ENCODE data around the gene RBM4.
"Not testable (repeated sequence)": the region's sequence is repeated elsewhere in the genome, so short reads cannot be mapped to it uniquely, and the experiment has no call there.

Gene RBM4

GRCh38 chr11:66617155-66617834 lies 21.2 kb upstream of the RBM4 start:
- DNase-seq = peak; percentile 43 to 67

GRCh38 chr11:66619080-66619554 lies 19.4 kb upstream of the RBM4 start:
- DNase-seq = no peak

GRCh38 chr11:66624450-66624849 lies 14.1 kb upstream of the RBM4 start:
- no peak for DNase-seq

GRCh38 chr11:66625041-66625751 lies 13.3 kb upstream of the RBM4 start:
- no peak for DNase-seq

- DNase-seq = no peak
Observed at GRCh38 chr11:66625752-66626149, 12.8 kb upstream of the RBM4 start.

GRCh38 chr11:66626382-66626781 lies 12.1 kb upstream of the RBM4 start:
- DNase-seq = no peak

GRCh38 chr11:66626926-66627325 lies 11.6 kb upstream of the RBM4 start:
- DNase-seq = no peak

- DNase-seq = no peak
Observed at GRCh38 chr11:66628061-66628603, 10.4 kb upstream of the RBM4 start.

- no peak for DNase-seq
Observed at GRCh38 chr11:66629356-66629755, 9.1 kb upstream of the RBM4 start.

GRCh38 chr11:66631883-66632282 lies 6.6 kb upstream of the RBM4 start:
- no peak for DNase-seq

GRCh38 chr11:66632952-66633351 lies 5.6 kb upstream of the RBM4 start:
- no peak for DNase-seq

- DNase-seq = no peak
Observed at GRCh38 chr11:66636411-66636810, 2.1 kb upstream of the RBM4 start.

GRCh38 chr11:66637557-66638176 lies 836 bp upstream of the RBM4 start:
- DNase-seq = no peak

GRCh38 chr11:66639066-66639813 lies 737 bp downstream of the RBM4 start:
- DNase-seq = no peak

GRCh38 chr11:66639814-66640340 lies 1.4 kb downstream of the RBM4 start:
- not testable (repeated sequence) for DNase-seq

- DNase-seq = no peak
Observed at GRCh38 chr11:66641834-66642233, 3.3 kb downstream of the RBM4 start.

GRCh38 chr11:66643745-66644437 lies 5.4 kb downstream of the RBM4 start:
- no peak for DNase-seq

- DNase-seq = no peak
Observed at GRCh38 chr11:66646828-66647227, 8.3 kb downstream of the RBM4 start.

- DNase-seq = no peak
Observed at GRCh38 chr11:66649903-66650302, 11.4 kb downstream of the RBM4 start.

GRCh38 chr11:66651016-66651415 lies 12.5 kb downstream of the RBM4 start:
- DNase-seq = no peak

GRCh38 chr11:66652651-66653050 lies 14.1 kb downstream of the RBM4 start:
- DNase-seq = no peak

GRCh38 chr11:66653123-66653522 lies 14.6 kb downstream of the RBM4 start:
- no peak for DNase-seq
